ENCODE data around the gene MYLK.

MYLK gene

GRCh38 chr3:123587401-123587800 is 296.7 kb downstream of the MYLK start:
- DNase-seq (ENCODE audit: low read depth): no peak

GRCh38 chr3:123586968-123587367 is 297.2 kb downstream of the MYLK start:
- peak; percentile 6 for DNase-seq (ENCODE audit: low read depth)

GRCh38 chr3:123586131-123586530 is 298.0 kb downstream of the MYLK start:
- peak; percentile 16 for DNase-seq (ENCODE audit: low read depth)

GRCh38 chr3:123584988-123585937 is 298.9 kb downstream of the MYLK start, which contains the start of gene HACD2:
Gene HACD2 (minus strand): TSS chr3:123585053. CDS start chr3:123585027, 26 bp downstream.
- DNase-seq (ENCODE audit: low read depth): peak; percentile 96

GRCh38 chr3:123584284-123584987 is 299.7 kb downstream of the MYLK start:
- DNase-seq (ENCODE audit: low read depth): no peak

DNA sequence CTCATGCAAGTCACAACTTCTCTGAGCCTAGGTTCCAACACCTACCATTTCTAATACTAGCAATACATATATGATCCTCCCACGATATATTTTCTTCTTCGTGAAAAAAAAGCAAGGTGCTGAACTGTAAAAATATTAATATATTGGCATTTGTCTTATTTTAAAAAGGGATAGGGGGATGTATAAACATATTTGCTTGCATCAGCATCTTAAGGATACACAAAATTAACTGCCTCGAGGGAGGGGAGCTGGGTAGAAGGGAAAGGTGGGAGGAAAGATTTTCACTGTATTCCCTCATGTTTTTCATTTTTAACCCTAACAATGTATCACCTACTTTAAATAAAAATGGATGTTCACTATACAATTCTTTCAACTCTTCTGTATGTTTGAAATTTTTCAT is 300.6 kb downstream of the MYLK start:
- no peak for DNase-seq (ENCODE audit: low read depth)

- no peak for DNase-seq (ENCODE audit: low read depth)
Observed at GRCh38 chr3:123582315-123582714, 301.8 kb downstream of the MYLK start.

DNA sequence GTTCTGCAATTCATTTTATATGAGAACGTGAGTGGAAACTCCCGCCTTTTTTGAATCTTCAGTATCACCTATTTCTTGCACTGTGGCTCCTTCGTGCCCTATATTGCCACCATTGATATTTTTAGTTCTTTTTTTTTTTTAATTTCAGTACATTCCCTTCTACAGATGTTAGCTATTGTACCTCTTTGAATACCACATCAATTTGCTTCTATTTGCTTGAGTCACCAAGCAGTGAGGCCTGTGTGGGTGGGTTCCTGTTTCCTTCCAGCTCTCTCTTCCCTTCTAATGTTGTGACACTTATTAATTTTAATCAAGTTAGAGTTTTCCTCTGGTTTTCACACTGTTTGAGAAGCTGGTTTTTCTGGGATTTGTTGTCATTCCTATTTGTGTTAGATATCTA is 308.0 kb downstream of the MYLK start:
- no peak for DNase-seq (ENCODE audit: low read depth)

DNA sequence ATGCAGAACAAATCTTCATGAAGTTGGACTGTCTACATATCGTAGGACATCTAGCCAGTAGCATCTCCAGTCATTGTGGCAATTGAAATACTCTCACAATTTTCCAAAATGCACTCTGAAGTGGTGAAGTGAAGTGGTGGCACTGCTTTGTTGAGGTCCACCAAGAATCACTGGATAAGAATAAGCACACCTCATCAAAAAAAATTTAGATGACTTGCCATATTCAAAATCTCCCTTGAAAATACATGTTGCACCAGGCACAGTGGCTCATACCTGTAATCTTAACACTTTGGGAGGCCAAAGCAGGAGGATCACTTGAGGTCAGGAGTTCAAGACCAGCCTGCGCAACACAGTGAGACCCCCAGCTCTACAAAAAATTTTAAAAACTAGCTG is 312.2 kb downstream of the MYLK start:
- DNase-seq (ENCODE audit: low read depth): no peak

DNA sequence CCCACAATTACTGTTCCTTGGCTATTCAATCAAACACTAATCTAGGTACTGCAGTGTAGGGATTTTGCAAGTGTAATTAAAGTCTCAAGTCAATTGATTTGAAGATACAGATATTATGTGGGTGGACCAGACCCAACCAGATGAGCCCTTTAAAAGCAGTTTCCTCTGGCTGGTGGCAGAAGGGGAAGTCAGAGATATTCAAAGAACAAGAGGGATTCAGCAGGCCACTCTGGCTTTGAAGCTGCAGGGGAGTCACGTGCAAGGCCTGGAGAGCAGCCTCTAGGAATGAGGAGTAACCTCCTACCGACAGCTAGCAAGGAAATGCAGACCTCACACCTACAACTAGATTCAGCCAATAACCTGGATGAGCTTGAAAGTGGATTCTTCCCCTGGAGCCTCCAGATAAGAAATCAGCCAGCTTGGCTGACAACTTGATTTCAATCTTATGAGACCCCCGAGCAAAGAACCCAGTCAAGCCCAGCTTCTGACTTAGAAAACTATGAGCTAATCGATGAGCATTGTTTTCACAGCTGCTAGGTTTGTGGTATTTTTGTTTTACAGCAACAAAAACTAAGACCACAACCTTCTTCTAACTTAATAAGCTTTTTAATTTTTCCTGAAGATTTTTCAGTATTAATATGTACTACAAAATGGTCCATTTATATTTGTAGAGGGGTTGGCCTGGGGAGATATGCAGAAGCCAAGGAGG is 312.7 kb downstream of the MYLK start:
- no peak for DNase-seq (ENCODE audit: low read depth)

DNA sequence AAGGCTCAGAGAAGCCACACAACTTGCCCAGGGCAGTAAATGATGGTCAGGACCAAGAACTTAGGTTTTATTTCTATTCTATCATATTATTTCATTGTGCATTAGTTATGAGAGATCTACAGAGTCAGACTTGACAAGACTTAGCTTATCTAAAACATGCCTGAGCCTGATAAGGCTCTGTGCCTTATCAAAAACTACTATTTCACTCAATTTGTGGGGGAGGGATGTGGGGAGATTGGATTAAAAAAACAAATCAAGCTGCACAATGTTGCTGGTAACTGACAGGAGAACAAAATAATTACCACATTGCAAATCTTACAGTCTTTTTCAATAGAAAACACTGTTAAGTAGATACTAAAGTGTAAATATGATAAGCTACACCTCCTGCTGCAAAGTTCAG is 315.3 kb downstream of the MYLK start:
- no peak for DNase-seq (ENCODE audit: low read depth)

GRCh38 chr3:123568034-123568433 is 316.1 kb downstream of the MYLK start:
- no peak for DNase-seq (ENCODE audit: low read depth)

- DNase-seq (ENCODE audit: low read depth): no peak
Observed at GRCh38 chr3:123564056-123564455, 320.1 kb downstream of the MYLK start.

GRCh38 chr3:123562547-123562946 is 321.6 kb downstream of the MYLK start:
- no peak for DNase-seq (ENCODE audit: low read depth)

DNA sequence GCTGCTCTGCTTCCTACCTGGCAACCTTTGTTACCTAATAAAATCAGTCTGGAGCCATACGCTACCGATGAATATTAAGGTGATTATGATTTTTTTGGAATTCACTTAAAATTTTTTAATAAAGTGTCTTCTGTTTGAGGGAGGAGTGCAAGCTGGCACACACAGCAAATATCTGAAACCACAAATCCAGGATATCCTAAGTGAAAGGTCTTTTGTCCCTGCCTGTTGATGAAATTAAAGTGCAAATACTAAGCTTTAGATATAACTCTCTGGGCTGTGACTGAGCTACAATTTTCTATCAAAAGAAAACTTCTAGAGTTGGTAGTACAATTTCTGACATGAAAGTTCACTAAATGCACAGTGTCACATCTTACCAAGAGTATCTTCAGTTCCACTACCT is 322.9 kb downstream of the MYLK start:
- DNase-seq (ENCODE audit: low read depth): no peak
